ENCODE results near the gene NMBR.
"Not testable (repeated sequence)": the region's sequence is repeated elsewhere in the genome, so short reads cannot be mapped to it uniquely, and the experiment has no call there.

The NMBR gene

GRCh38 chr6:142154336-142154735 lies 7.4 kb upstream of the NMBR start:
- no peak for DNase-seq (ENCODE audit: low read depth)

GRCh38 chr6:142153196-142153595 lies 6.3 kb upstream of the NMBR start:
- DNase-seq (ENCODE audit: low read depth) = no peak

GRCh38 chr6:142152746-142153145 lies 5.8 kb upstream of the NMBR start:
- peak; percentile 59 for DNase-seq (ENCODE audit: low read depth)

- DNase-seq (ENCODE audit: low read depth) = not testable (repeated sequence)
These were observed 5.4 kb downstream of the NMBR start for GRCh38 chr6:142141531-142141930.

GRCh38 chr6:142138876-142139275 lies 8.0 kb downstream of the NMBR start:
- no peak for DNase-seq (ENCODE audit: low read depth)

GRCh38 chr6:142132625-142133024 lies 14.3 kb downstream of the NMBR start, which contains the start of gene GJE1:
Gene GJE1 (plus strand): TSS chr6:142132925. CDS start chr6:142133159, 234 bp downstream.
- no peak for DNase-seq (ENCODE audit: low read depth)

GRCh38 chr6:142130814-142131213 lies 16.1 kb downstream of the NMBR start:
- no peak for DNase-seq (ENCODE audit: low read depth)

GRCh38 chr6:142121342-142121741 lies 25.6 kb downstream of the NMBR start:
- DNase-seq (ENCODE audit: low read depth) = no peak

- DNase-seq (ENCODE audit: low read depth) = no peak
These were observed 28.0 kb downstream of the NMBR start for GRCh38 chr6:142118925-142119324.

GRCh38 chr6:142118328-142118727 lies 28.6 kb downstream of the NMBR start:
- no peak for DNase-seq (ENCODE audit: low read depth)

GRCh38 chr6:142117366-142117765 lies 29.6 kb downstream of the NMBR start:
- no peak for DNase-seq (ENCODE audit: low read depth)

GRCh38 chr6:142112451-142113061 lies 34.4 kb downstream of the NMBR start:
- peak; percentile 61 for DNase-seq (ENCODE audit: low read depth)

- DNase-seq (ENCODE audit: low read depth) = not testable (repeated sequence)
These were observed 36.1 kb downstream of the NMBR start for GRCh38 chr6:142110820-142111219.

- not testable (repeated sequence) for DNase-seq (ENCODE audit: low read depth)
These were observed 42.1 kb downstream of the NMBR start for GRCh38 chr6:142104820-142105219.

GRCh38 chr6:142088858-142089216 lies 58.1 kb downstream of the NMBR start:
- DNase-seq (ENCODE audit: low read depth) = no peak

GRCh38 chr6:142087950-142088857 lies 58.7 kb downstream of the NMBR start:
- DNase-seq (ENCODE audit: low read depth) = no peak

- DNase-seq (ENCODE audit: low read depth) = no peak
These were observed 67.8 kb downstream of the NMBR start for GRCh38 chr6:142079130-142079529.

- DNase-seq (ENCODE audit: low read depth) = no peak
These were observed 71.3 kb downstream of the NMBR start for GRCh38 chr6:142075516-142076101.

- no peak for DNase-seq (ENCODE audit: low read depth)
These were observed 72.4 kb downstream of the NMBR start for GRCh38 chr6:142074516-142074915.

GRCh38 chr6:142071981-142072380 lies 74.9 kb downstream of the NMBR start:
- DNase-seq (ENCODE audit: low read depth) = no peak

GRCh38 chr6:142068416-142068815 lies 78.5 kb downstream of the NMBR start:
- DNase-seq (ENCODE audit: low read depth) = no peak

- DNase-seq (ENCODE audit: low read depth) = not testable (repeated sequence)
These were observed 84.1 kb downstream of the NMBR start for GRCh38 chr6:142062861-142063260.

Measured in HS-27A (cell line).